T-cell (primary cell): ENCODE measurements around the gene EPB41L2. TPM values are rescaled to one million over a fixed set of nuclear protein-coding genes. Genes with fewer than 3 reads are reported as not detected.

Experiments
- ATAC-seq, 4 experiments: fragments of 200-7000 bp in 3 of 4; fragments of 150-1000 bp in 1 of 4; cut with Tn5 transposase; replicated peaks in 1 of 4; 1 replicate in 3 of 4; 2 replicates in 1 of 4; pipeline ENCODE4 v1.10.0; 2021; ENCODE audit warnings: moderate library complexity in 3 of 4, mild to moderate bottlenecking in 2 of 4, moderate number of reproducible peaks in 1 of 4
- CTCF ChIA-PET, 2 donors: fragments of 300-600 bp; sonication (Branson Sonifier 250); formaldehyde crosslinking; loops; one replicate each; lab custom pipeline; 2022; ENCODE audit warnings: antibody characterized with exemption in 2 of 2; lab: Charles Lee
- POLR2A ChIA-PET, 2 donors: fragments of 300-600 bp; sonication (Branson Sonifier 250); formaldehyde crosslinking; loops; one replicate each; lab custom pipeline; 2022; ENCODE audit warnings: antibody characterized with exemption in 2 of 2; lab: Charles Lee
- DNase-seq, 35 experiments: peaks; one replicate each; pipeline versions ENCODE4 v3.0.0 to v3.0.0-alpha.2; 2013 to 2023
- H3K27ac ChIP-seq: one replicate; pipeline ENCODE4 v1.5.1; 2013; ENCODE audit warnings: low read length
- H3K27me3 ChIP-seq, 2 experiments: replicated peaks in 1 of 2; 1 replicate in 1 of 2; 2 replicates in 1 of 2; pipeline versions ENCODE4 v1.6.1 to v1.7.0; 2013; ENCODE audit warnings: low read length in 1 of 2, mixed read lengths in 1 of 2; ENCODE audit not compliant: control insufficient read depth in 2 of 2, insufficient read depth in 2 of 2; ENCODE audit errors: extremely low read depth in 1 of 2
- H3K36me3 ChIP-seq, 2 donors: 1 replicate in 1 of 2; 2 replicates in 1 of 2; pipeline versions ENCODE4 v1.6.1 to v1.7.0; 2013; ENCODE audit warnings: low read length in 1 of 2; ENCODE audit not compliant: control insufficient read depth in 2 of 2, insufficient read depth in 1 of 2; ENCODE audit errors: extremely low read depth in 1 of 2
- H3K4me1 ChIP-seq, 2 experiments: 1 replicate in 1 of 2; 2 replicates in 1 of 2; pipeline versions ENCODE4 v1.6.1 to v1.7.0; 2013; ENCODE audit warnings: low read length in 2 of 2, mixed read lengths in 1 of 2; ENCODE audit not compliant: insufficient read depth in 2 of 2, control insufficient read depth in 1 of 2; ENCODE audit errors: extremely low read depth in 1 of 2
- H3K4me3 ChIP-seq, 2 donors: 1 replicate in 1 of 2; 2 replicates in 1 of 2; pipeline versions ENCODE4 v1.5.1 to v1.7.0; 2013; ENCODE audit warnings: mild to moderate bottlenecking in 2 of 2, low read length in 1 of 2, moderate library complexity in 1 of 2; ENCODE audit not compliant: control insufficient read depth in 1 of 2; ENCODE audit errors: extremely low read depth in 1 of 2
- H3K9me3 ChIP-seq: 2 replicates; pipeline ENCODE4 v1.7.0; 2013
- H3K27ac Mint-ChIP-seq, 2 donors: one replicate each; pipeline ENCODE4 v1.8.0; 2020 to 2021; ENCODE audit warnings: mild to moderate bottlenecking in 2 of 2, mixed read lengths in 2 of 2
- H3K27me3 Mint-ChIP-seq, 2 donors: one replicate each; pipeline ENCODE4 v1.8.0; 2021 to 2022; ENCODE audit warnings: mixed read lengths in 2 of 2
- H3K36me3 Mint-ChIP-seq: one replicate; pipeline ENCODE4 v1.8.0; 2021; ENCODE audit warnings: mixed read lengths
- H3K4me1 Mint-ChIP-seq, 3 donors: one replicate each; pipeline ENCODE4 v1.8.0; 2020 to 2022; ENCODE audit warnings: mixed read lengths in 3 of 3, mild to moderate bottlenecking in 1 of 3
- H3K4me3 Mint-ChIP-seq, 3 donors: one replicate each; pipeline ENCODE4 v1.8.0; 2020 to 2022; ENCODE audit warnings: mild to moderate bottlenecking in 3 of 3, mixed read lengths in 3 of 3, moderate library complexity in 3 of 3
- H3K9me3 Mint-ChIP-seq, 3 donors: one replicate each; pipeline ENCODE4 v1.8.0; 2020 to 2022; ENCODE audit warnings: mixed read lengths in 3 of 3
- WGBS: methylation state at CpG from one replicate; pipeline ENCODE4 v1.1.5; 2013; ENCODE audit warnings: missing lambda C conversion rate; ENCODE audit not compliant: insufficient coverage; 5-methylcytosine and 5-hydroxymethylcytosine counted together
- total RNA-seq, 35 experiments: library from RNA in 6 of 35; stranded (reverse) in 6 of 35; fragments of 120-200 nt in 1 of 35; gene quantifications; one replicate each; pipeline versions ENCODE4 v1.2.1 to v1.2.4 and lab custom pipeline; 2013 to 2026

EPB41L2 gene
- total RNA-seq, 5 donors from 2014 or later (not counting 1 experiment from before 2014, with no cell fraction given) = 11.1 to 15.0 (median 13.6) TPM

- Mint-ChIP-seq H3K4me1 (no peaks in the 10 kb centered on the region), H3K4me3 (no peak overlapping the region), H3K27ac (no peak overlapping the region), H3K9me3 (peaks cover 12 to 29% (median 18%) of the 10 kb centered on the region in 3 donors), H3K27me3 (no peaks in the 10 kb centered on the region), H3K36me3 (peaks cover 34% of the 10 kb centered on the region)
- ChIA-PET POLR2A (no interaction called here), CTCF (no interaction called here)
- H3K36me3 ChIP-seq = no peaks in the 10 kb centered on the region
- H3K27ac ChIP-seq = no peak overlapping the region
- DNase-seq (no peak), ATAC-seq (no peak)
- H3K4me3 ChIP-seq = no peak overlapping the region
- 98% methylated on average over 3 of the region's 5 CpGs for WGBS
- no peaks in the 10 kb centered on the region for H3K4me1 ChIP-seq
- H3K9me3 ChIP-seq = no peaks in the 10 kb centered on the region
- no peaks in the 10 kb centered on the region for H3K27me3 ChIP-seq
Observed at GRCh38 chr6:131007286-131007685, 55.8 kb downstream of the EPB41L2 start.

GRCh38 chr6:131005439-131006016 is 57.5 kb downstream of the EPB41L2 start:
- peaks cover 12 to 29% (median 18%) of the 10 kb centered on the region in 3 donors for H3K9me3 Mint-ChIP-seq
- Histone ChIP-seq H3K27ac (no peak overlapping the region), H3K4me1 (no peaks in the 10 kb centered on the region), H3K9me3 (no peaks in the 10 kb centered on the region), H3K27me3 (no peaks in the 10 kb centered on the region), H3K4me3 (no peak overlapping the region), H3K36me3 (no peaks in the 10 kb centered on the region)
- DNase-seq (no peak), ATAC-seq (no peak)
- H3K36me3 Mint-ChIP-seq = peaks cover 29% of the 10 kb centered on the region
- 90% methylated on average over 2 of the region's 3 CpGs for WGBS
- no peak overlapping the region for H3K27ac Mint-ChIP-seq
- ChIA-PET POLR2A (no interaction called here), CTCF (interaction anchor here in 1 of 2 donors (0.6 kb wide), 1 partner anchor 9 kb away, joined by 4 read pairs; no protein-coding TSS in a partner anchor)
- no peaks in the 10 kb centered on the region for H3K4me1 Mint-ChIP-seq
- H3K4me3 Mint-ChIP-seq = no peak overlapping the region
- no peaks in the 10 kb centered on the region for H3K27me3 Mint-ChIP-seq

GRCh38 chr6:131004936-131005335 is 58.1 kb downstream of the EPB41L2 start:
- 100% methylated on average over 1 of the region's 2 CpGs for WGBS
- Mint-ChIP-seq H3K4me1 (no peaks in the 10 kb centered on the region), H3K27me3 (no peaks in the 10 kb centered on the region), H3K4me3 (no peak overlapping the region), H3K9me3 (peaks cover 12 to 29% (median 18%) of the 10 kb centered on the region in 3 donors), H3K36me3 (peaks cover 28% of the 10 kb centered on the region), H3K27ac (no peak overlapping the region)
- Histone ChIP-seq H3K4me1 (no peaks in the 10 kb centered on the region), H3K9me3 (no peaks in the 10 kb centered on the region), H3K36me3 (no peaks in the 10 kb centered on the region), H3K27me3 (no peaks in the 10 kb centered on the region), H3K4me3 (no peak overlapping the region), H3K27ac (no peak overlapping the region)
- ChIA-PET CTCF (interaction anchor here in 1 of 2 donors (0.6 kb wide), 1 partner anchor 9 kb away, joined by 4 read pairs; no protein-coding TSS in a partner anchor), POLR2A (no interaction called here)
- DNase-seq (no peak), ATAC-seq (no peak)

DNA sequence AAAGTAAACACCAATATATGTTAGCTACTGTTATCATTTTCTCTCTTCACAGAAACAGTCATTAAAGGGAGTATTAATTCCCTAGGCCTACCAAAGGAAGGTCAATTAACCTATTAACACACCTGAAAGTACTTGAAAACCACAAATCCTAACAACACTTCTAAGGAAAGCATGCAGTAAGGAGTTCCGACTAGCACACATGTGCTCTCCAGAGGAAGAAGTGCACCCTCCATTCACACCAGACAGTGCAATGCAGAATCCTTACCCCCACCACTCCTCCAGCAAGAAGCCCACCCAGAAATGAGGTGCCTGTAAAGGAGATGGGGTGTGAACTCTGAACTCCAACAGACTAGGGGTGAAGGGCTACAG is 58.7 kb downstream of the EPB41L2 start:
- Histone ChIP-seq H3K27me3 (no peaks in the 10 kb centered on the region), H3K4me1 (no peaks in the 10 kb centered on the region), H3K36me3 (no peaks in the 10 kb centered on the region), H3K27ac (no peak overlapping the region), H3K4me3 (no peak overlapping the region), H3K9me3 (no peaks in the 10 kb centered on the region)
- ChIA-PET CTCF (no interaction called here), POLR2A (no interaction called here)
- no peak overlapping the region for H3K4me3 Mint-ChIP-seq
- H3K36me3 Mint-ChIP-seq = peaks cover 23% of the 10 kb centered on the region
- DNase-seq (no peak), ATAC-seq (no peak)
- peaks cover 12 to 23% (median 18%) of the 10 kb centered on the region in 3 donors for H3K9me3 Mint-ChIP-seq
- no peaks in the 10 kb centered on the region for H3K27me3 Mint-ChIP-seq
- no peak overlapping the region for H3K27ac Mint-ChIP-seq
- no CpG with 5 or more reads among the region's 1 CpG for WGBS
- no peaks in the 10 kb centered on the region for H3K4me1 Mint-ChIP-seq

DNA sequence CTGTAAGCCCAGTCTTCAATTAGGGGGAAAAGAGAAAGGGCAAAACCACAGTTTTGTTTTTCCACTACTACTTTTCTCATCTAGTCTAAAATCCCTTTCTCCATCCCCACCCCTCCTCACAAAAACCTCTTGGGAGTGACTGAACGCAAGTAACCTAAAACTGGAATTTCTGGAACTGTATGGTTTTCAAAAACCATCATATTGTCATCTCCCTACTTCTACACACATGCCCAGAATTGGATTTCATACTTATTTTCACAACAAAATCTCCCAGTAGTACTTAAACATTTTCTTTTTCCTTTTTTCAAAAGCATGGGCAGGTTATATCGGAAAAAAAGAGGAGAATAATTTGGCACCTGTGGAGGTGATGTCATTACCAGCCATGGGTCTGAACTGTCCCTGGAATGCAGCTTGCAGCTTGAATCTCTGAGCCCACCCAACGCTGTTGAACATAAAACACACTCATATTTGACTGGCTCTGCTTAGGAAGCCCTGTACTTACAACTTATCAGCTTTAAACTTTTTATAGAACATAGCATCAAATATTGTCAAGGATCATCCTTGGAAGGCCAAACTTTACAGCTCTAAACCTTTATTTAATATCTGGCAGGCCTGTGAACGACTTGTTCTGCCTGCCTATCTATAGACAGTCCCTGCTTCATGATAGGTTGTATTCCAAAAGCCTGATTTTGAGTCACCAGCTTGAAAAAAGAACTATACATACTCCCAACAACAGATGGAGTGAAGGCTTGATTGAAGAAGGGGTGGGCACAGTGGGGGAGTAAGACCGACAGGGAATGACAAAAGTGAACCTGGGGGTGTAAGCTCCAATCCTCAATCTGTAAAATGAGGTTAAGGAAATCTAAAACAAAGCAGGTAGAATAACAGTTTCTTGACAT is 59.3 kb downstream of the EPB41L2 start:
- no peak for DNase-seq
- POLR2A ChIA-PET = interaction anchor here in 1 of 2 donors (0.6 kb wide), 1 partner anchor 9 kb away, joined by 3 read pairs; no protein-coding TSS in a partner anchor
- no peaks in the 10 kb centered on the region for H3K4me1 Mint-ChIP-seq
- Histone ChIP-seq H3K9me3 (no peaks in the 10 kb centered on the region), H3K36me3 (no peaks in the 10 kb centered on the region), H3K4me1 (no peaks in the 10 kb centered on the region), H3K27me3 (no peaks in the 10 kb centered on the region), H3K4me3 (no peak overlapping the region), H3K27ac (no peak overlapping the region)
- ATAC-seq = no peak
- peaks cover 17% of the 10 kb centered on the region for H3K36me3 Mint-ChIP-seq
- WGBS = 90% methylated on average over 2 of the region's 5 CpGs
- no peak overlapping the region for H3K4me3 Mint-ChIP-seq
- no peak overlapping the region for H3K27ac Mint-ChIP-seq
- CTCF ChIA-PET = no interaction called here
- peaks cover 12 to 18% (median 16%) of the 10 kb centered on the region in 3 donors for H3K9me3 Mint-ChIP-seq
- no peaks in the 10 kb centered on the region for H3K27me3 Mint-ChIP-seq

GRCh38 chr6:131002661-131002980 is 60.4 kb downstream of the EPB41L2 start:
- DNase-seq (no peak), ATAC-seq (no peak)
- Mint-ChIP-seq H3K36me3 (peaks cover 11% of the 10 kb centered on the region), H3K4me1 (no peaks in the 10 kb centered on the region), H3K4me3 (no peak overlapping the region), H3K27me3 (no peaks in the 10 kb centered on the region), H3K9me3 (peaks cover 10 to 12% (median 11%) of the 10 kb centered on the region in 3 donors), H3K27ac (no peak overlapping the region)
- Histone ChIP-seq H3K4me1 (no peaks in the 10 kb centered on the region), H3K27me3 (no peaks in the 10 kb centered on the region), H3K36me3 (no peaks in the 10 kb centered on the region), H3K9me3 (no peaks in the 10 kb centered on the region), H3K4me3 (no peak overlapping the region), H3K27ac (no peak overlapping the region)
- ChIA-PET POLR2A (no interaction called here), CTCF (interaction anchor here in 1 of 2 donors (0.6 kb wide), 1 partner anchor 30 kb away, joined by 4 read pairs; no protein-coding TSS in a partner anchor)
- WGBS = no CpG with 5 or more reads among the region's 3 CpGs
